ENCODE data around the gene AIFM3. TPM values are rescaled to one million over a fixed set of nuclear protein-coding genes. Genes with fewer than 3 reads are reported as not detected.

The AIFM3 gene
- total RNA-seq, 4 donors from 2014 or later: 0.15 to 3.7 (median 2.0) TPM; not detected in 1

- no peak for TF ChIP-seq POLR2A (IDR thresholded peaks at IDR 0.05)
- TF ChIP-seq, protein P1, sequence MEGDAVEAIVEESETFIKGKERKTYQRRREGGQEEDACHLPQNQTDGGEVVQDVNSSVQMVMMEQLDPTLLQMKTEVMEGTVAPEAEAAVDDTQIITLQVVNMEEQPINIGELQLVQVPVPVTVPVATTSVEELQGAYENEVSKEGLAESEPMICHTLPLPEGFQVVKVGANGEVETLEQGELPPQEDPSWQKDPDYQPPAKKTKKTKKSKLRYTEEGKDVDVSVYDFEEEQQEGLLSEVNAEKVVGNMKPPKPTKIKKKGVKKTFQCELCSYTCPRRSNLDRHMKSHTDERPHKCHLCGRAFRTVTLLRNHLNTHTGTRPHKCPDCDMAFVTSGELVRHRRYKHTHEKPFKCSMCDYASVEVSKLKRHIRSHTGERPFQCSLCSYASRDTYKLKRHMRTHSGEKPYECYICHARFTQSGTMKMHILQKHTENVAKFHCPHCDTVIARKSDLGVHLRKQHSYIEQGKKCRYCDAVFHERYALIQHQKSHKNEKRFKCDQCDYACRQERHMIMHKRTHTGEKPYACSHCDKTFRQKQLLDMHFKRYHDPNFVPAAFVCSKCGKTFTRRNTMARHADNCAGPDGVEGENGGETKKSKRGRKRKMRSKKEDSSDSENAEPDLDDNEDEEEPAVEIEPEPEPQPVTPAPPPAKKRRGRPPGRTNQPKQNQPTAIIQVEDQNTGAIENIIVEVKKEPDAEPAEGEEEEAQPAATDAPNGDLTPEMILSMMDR (IDR thresholded peaks at IDR 0.05): no peak
- no peak for DNase-seq (ENCODE audit: low spot score in 2 of 2)
- no peak overlapping the region for H3K4me3 ChIP-seq (ENCODE audit: low read depth, poor library complexity, severe bottlenecking)
- intact Hi-C loops (cut with DNase I; ENCODE audit: low total_unique reads): loop anchor here (5.0 kb wide), 1 partner anchor 1684 kb away; no protein-coding TSS in a partner anchor
- WGBS, 2 donors: 93 to 94% methylated on average over 3 to 11 of the region's 13 CpGs
These were observed 61.5 kb downstream of the AIFM3 start for GRCh38 chr22:21028277-21029251.

- no peak for DNase-seq (ENCODE audit: low spot score in 2 of 2)
- 57 to 72% methylated on average over 12 of the region's 12 CpGs for WGBS, 2 donors
- intact Hi-C loops (cut with DNase I; ENCODE audit: low total_unique reads): loop anchor here (5.0 kb wide), 1 partner anchor 1683 kb away; no protein-coding TSS in a partner anchor
- no peak overlapping the region for H3K4me3 ChIP-seq (ENCODE audit: low read depth, poor library complexity, severe bottlenecking)
- no peak for TF ChIP-seq POLR2A (IDR thresholded peaks at IDR 0.05)
These were observed 62.5 kb downstream of the AIFM3 start for GRCh38 chr22:21029486-21030025.

DNA sequence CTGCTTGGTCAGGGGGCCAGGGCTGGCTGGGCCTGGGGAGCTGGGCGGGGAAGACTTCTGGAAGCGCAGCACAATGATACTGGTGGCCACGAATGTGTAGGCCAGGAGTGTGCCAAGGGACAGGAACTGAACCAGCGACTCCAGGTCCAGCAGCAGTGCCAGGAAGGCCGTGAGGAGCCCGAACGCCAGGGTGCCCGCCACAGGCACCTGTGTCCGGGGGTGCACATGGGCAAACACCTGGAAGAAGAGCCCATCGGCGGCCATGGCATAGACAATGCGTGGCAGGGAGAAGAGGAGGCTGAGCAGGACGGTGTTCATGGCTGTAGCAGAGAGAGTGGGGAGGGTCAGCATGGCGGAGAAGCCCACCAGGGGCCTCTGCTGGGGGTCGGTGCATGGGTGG is 63.0 kb downstream of the AIFM3 start:
- intact Hi-C loops (cut with DNase I; ENCODE audit: low total_unique reads): no loop called here
- no peak for TF ChIP-seq POLR2A (IDR thresholded peaks at IDR 0.05)
- TF ChIP-seq, protein P1 (IDR thresholded peaks at IDR 0.05): no peak
- no peak overlapping the region for H3K4me3 ChIP-seq (ENCODE audit: low read depth, poor library complexity, severe bottlenecking)
- WGBS, 2 donors: 83 to 89% methylated on average over 14 to 15 of the region's 15 CpGs
- DNase-seq (ENCODE audit: low spot score in 2 of 2): no peak

Other genes with a start within 250 kb of the AIFM3 start
- not detected for gene SERPIND1, start 193.1 kb upstream of the AIFM3 start, total RNA-seq
- gene PI4KA, start 108.4 kb upstream of the AIFM3 start, total RNA-seq: 10 to 100 TPM; 42.5 to 81.3 (median 66.1) TPM
- gene SNAP29, start 108.2 kb upstream of the AIFM3 start, total RNA-seq: 10 to 100 TPM; 25.0 to 34.4 (median 32.9) TPM
- 10 to 100 TPM; 54.3 to 94.1 (median 64.9) TPM for gene CRKL, start 49.8 kb upstream of the AIFM3 start, total RNA-seq
- gene LZTR1, start 15.0 kb downstream of the AIFM3 start, total RNA-seq: 10 to 100 TPM; 25.4 to 34.9 (median 28.4) TPM
- gene THAP7, start 34.9 kb downstream of the AIFM3 start, total RNA-seq: 10 to 100 TPM; 23.3 to 48.2 (median 45.1) TPM
- gene P2RX6, start 47.9 kb downstream of the AIFM3 start, total RNA-seq: 1 to 10 TPM in 2 of 4 donors, under 1 TPM in 2; 0.12 to 2.6 (median 0.87) TPM
- 1 to 10 TPM; 1.5 to 4.5 (median 2.8) TPM for gene SLC7A4, start 65.3 kb downstream of the AIFM3 start, total RNA-seq
- not detected for gene LRRC74B, start 78.7 kb downstream of the AIFM3 start, total RNA-seq

Data from lower leg skin (tissue), 4 donors.